HepG2 (cell line): ENCODE results near the gene PNN. TPM values are rescaled to one million over a fixed set of nuclear protein-coding genes. Genes with fewer than 3 reads are reported as not detected.
A peak's percentile ranks its signal among the peaks of the same experiment; 100 is the strongest.

Experiments
- AKAP8 ChIP-seq: sonication (generic); formaldehyde crosslinking; IDR thresholded peaks from 2 replicates; pipeline ENCODE4 v1.5.1; 2020; ENCODE audit warnings: mild to moderate bottlenecking, missing genetic modification reagents
- BORCS8-MEF2B ChIP-seq: sonication (generic); formaldehyde crosslinking; IDR thresholded peaks from 2 replicates; pipeline ENCODE4 v1.8.0; 2022; ENCODE audit warnings: mild to moderate bottlenecking, missing genetic modification reagents
- CAMTA2 ChIP-seq: sonication (generic); formaldehyde crosslinking; IDR thresholded peaks from 2 replicates; pipeline ENCODE4 v1.4.0; 2020; ENCODE audit warnings: mild to moderate bottlenecking, missing genetic modification reagents, borderline replicate concordance
- FOXA3 ChIP-seq: IDR thresholded peaks from 2 replicates; pipeline ENCODE4 v1.6.1; 2016; ENCODE audit warnings: missing genetic modification reagents, missing compliant biosample characterization
- HES4 ChIP-seq: sonication (generic); formaldehyde crosslinking; IDR thresholded peaks from 2 replicates; pipeline ENCODE4 v1.9.0; 2021; ENCODE audit warnings: mild to moderate bottlenecking, missing genetic modification reagents, borderline replicate concordance
- HIVEP1 ChIP-seq: sonication (generic); formaldehyde crosslinking; IDR thresholded peaks from 2 replicates; pipeline ENCODE4 v1.4.0; 2020; ENCODE audit warnings: mild to moderate bottlenecking, missing genetic modification reagents
- MBD4 ChIP-seq: IDR thresholded peaks from 2 replicates; pipeline ENCODE4 v1.6.1; 2012; ENCODE audit warnings: low read length, inconsistent platforms, borderline replicate concordance
- MBNL3 ChIP-seq: fragments of 250-450 bp; sonication (Bioruptor Pico); conservative IDR thresholded peaks from 2 replicates; pipeline ENCODE4 v1.8.0; 2022; ENCODE audit warnings: mild to moderate bottlenecking, inconsistent platforms
- MIER2 ChIP-seq: IDR thresholded peaks from 2 replicates; pipeline ENCODE4 v1.6.1; 2016; ENCODE audit warnings: missing biosample characterization, missing genetic modification reagents
- MIER3 ChIP-seq: IDR thresholded peaks from 2 replicates; pipeline ENCODE4 v1.6.1; 2016; ENCODE audit warnings: missing compliant biosample characterization, borderline replicate concordance
- NFE2L2 ChIP-seq: fragments of 150-350 bp; IDR thresholded peaks from 2 replicates; pipeline ENCODE4 v1.6.1; 2014; ENCODE audit warnings: low read length
- RXRB ChIP-seq: IDR thresholded peaks from 2 replicates; pipeline ENCODE4 v1.6.1; 2016; ENCODE audit warnings: borderline replicate concordance, missing genetic modification reagents, missing compliant biosample characterization
- THYN1 ChIP-seq: sonication (generic); formaldehyde crosslinking; IDR thresholded peaks from 2 replicates; pipeline ENCODE4 v1.8.1; 2023; ENCODE audit warnings: low read depth, mild to moderate bottlenecking, moderate library complexity, missing genetic modification reagents, borderline replicate concordance
- TOPORS ChIP-seq: sonication (generic); formaldehyde crosslinking; IDR thresholded peaks from 2 replicates; pipeline ENCODE4 v1.8.0; 2023; ENCODE audit warnings: mild to moderate bottlenecking, missing genetic modification reagents
- U2AF2 ChIP-seq: fragments of 200-400 bp; formaldehyde crosslinking; IDR thresholded peaks from 2 replicates; pipeline ENCODE4 v1.6.1; 2017; ENCODE audit warnings: low read depth, mild to moderate bottlenecking, low read length
- ZMYM4 ChIP-seq: sonication (generic); formaldehyde crosslinking; IDR thresholded peaks from 2 replicates; pipeline ENCODE4 v1.8.1; 2023; ENCODE audit warnings: mild to moderate bottlenecking, missing genetic modification reagents
- ZNF160 ChIP-seq: sonication (generic); formaldehyde crosslinking; IDR thresholded peaks from 2 replicates; pipeline ENCODE4 v1.8.0; 2022; ENCODE audit warnings: mild to moderate bottlenecking, inconsistent platforms, missing genetic modification reagents
- ZNF441 ChIP-seq: sonication (generic); formaldehyde crosslinking; IDR thresholded peaks from 2 replicates; pipeline ENCODE4 v1.7.0; 2021; ENCODE audit warnings: missing genetic modification reagents, borderline replicate concordance
- polyA plus RNA-seq, 8 experiments: library from polyadenylated mRNA; depleted of rRNA in 3 of 8; stranded (reverse) in 7 of 8; unstranded in 1 of 8; fragments of >200 nt; fragmentation: Illumina TruSeq in 4 of 8; extraction: Trizol in 4 of 8; gene quantifications; 2 replicates each; pipeline versions ENCODE4 v1.2.1 to v1.2.3, GENCODE V29; 2011 to 2016; ENCODE audit warnings: low read depth in 4 of 8, missing spikeins in 1 of 8, mixed read lengths in 1 of 8; ENCODE audit not compliant: insufficient read depth in 1 of 8
- total RNA-seq, 5 experiments: library from RNA; depleted of rRNA; stranded (reverse); fragments of >200 nt; fragmentation: Illumina TruSeq; extraction: Trizol; gene quantifications; 2 replicates each; pipeline ENCODE4 v1.2.3, GENCODE V29; 2016; ENCODE audit warnings: low read depth in 1 of 5
- TF ChIP-seq, protein P1 (sequence below): sonication (generic); formaldehyde crosslinking; IDR thresholded peaks from 2 replicates; pipeline ENCODE4 v1.5.0; 2020; ENCODE audit warnings: missing genetic modification reagents
- TF ChIP-seq, protein P2 (sequence below): IDR thresholded peaks from 2 replicates; pipeline ENCODE4 v1.6.1; 2012; ENCODE audit warnings: inconsistent platforms
- TF ChIP-seq, protein P3 (sequence below): sonication (generic); formaldehyde crosslinking; IDR thresholded peaks from 2 replicates; pipeline ENCODE4 v1.5.0; 2020; ENCODE audit warnings: missing genetic modification reagents
- TF ChIP-seq, protein P4 (sequence below), 2 experiments: fragments of 450-650 bp in 1 of 2; sonication (generic) in 1 of 2; formaldehyde crosslinking; IDR thresholded peaks; 2 replicates each; pipeline versions ENCODE4 v1.5.0 to v1.8.0; 2020 to 2022; ENCODE audit warnings: mild to moderate bottlenecking in 1 of 2, missing genetic modification reagents in 1 of 2
- TF ChIP-seq, protein P5 (sequence below): sonication (generic); formaldehyde crosslinking; IDR thresholded peaks from 2 replicates; pipeline ENCODE4 v1.4.0; 2020; ENCODE audit warnings: missing genetic modification reagents, mild to moderate bottlenecking, borderline replicate concordance
- TF ChIP-seq, protein P6 (sequence below), 2 experiments: sonication (generic) in 1 of 2; formaldehyde crosslinking in 1 of 2; IDR thresholded peaks; 2 replicates each; pipeline versions ENCODE4 v1.4.0 to v1.6.1; 2018 to 2020; ENCODE audit warnings: missing genetic modification reagents in 2 of 2, borderline replicate concordance in 1 of 2, low read depth in 1 of 2, mild to moderate bottlenecking in 1 of 2, missing biosample characterization in 1 of 2

PNN gene
- total and polyA plus RNA-seq, 2 of the 13 experiments (the other 11 are each of a cell fraction or from before 2014, with no cell fraction given): 58.0 to 214 TPM

DNA sequence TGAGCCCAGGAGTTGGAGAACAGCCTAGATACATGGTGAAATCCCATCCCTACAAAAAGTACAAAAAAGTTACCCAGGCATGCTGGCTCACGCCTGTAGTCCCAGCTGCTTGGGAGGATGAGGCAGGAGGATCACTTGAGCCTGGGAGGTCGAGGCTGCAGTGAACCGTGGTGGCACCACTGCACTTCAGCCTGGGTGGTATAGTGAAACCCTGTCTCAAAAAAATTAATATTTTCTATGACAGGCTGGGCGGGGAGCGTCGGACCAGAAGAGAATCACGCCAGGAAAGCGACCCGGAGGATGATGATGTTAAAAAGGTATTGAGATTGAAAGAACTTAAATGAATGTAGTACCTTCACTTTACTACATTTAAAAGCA lies 2.1 kb downstream of the PNN start (continued):
- TF ChIP-seq MBD4 (no peak), HES4 (CRISPR knock-in tag) (no peak), ZNF160 (CRISPR knock-in tag) (no peak), BORCS8-MEF2B (CRISPR knock-in tag) (no peak), MIER2 (CRISPR knock-in tag) (no peak), MIER3 (CRISPR knock-in tag) (no peak), CAMTA2 (CRISPR knock-in tag) (peak; percentile 80; the same call in 1 of the 2 replicates), FOXA3 (CRISPR knock-in tag) (no peak), U2AF2 (no peak), MBNL3 (CRISPR knock-in tag) (no peak), HIVEP1 (CRISPR knock-in tag) (peak; percentile 49; the same call in 1 of the 2 replicates), ZMYM4 (CRISPR knock-in tag) (no peak), TOPORS (no peak), NFE2L2 (no peak), THYN1 (CRISPR knock-in tag) (no peak), AKAP8 (CRISPR knock-in tag) (no peak), ZNF441 (no peak), RXRB (no peak)
- TF ChIP-seq, protein P1, sequence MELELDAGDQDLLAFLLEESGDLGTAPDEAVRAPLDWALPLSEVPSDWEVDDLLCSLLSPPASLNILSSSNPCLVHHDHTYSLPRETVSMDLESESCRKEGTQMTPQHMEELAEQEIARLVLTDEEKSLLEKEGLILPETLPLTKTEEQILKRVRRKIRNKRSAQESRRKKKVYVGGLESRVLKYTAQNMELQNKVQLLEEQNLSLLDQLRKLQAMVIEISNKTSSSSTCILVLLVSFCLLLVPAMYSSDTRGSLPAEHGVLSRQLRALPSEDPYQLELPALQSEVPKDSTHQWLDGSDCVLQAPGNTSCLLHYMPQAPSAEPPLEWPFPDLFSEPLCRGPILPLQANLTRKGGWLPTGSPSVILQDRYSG (CRISPR knock-in tag): no peak
- TF ChIP-seq, protein P2, sequence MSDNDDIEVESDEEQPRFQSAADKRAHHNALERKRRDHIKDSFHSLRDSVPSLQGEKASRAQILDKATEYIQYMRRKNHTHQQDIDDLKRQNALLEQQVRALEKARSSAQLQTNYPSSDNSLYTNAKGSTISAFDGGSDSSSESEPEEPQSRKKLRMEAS: no peak
- TF ChIP-seq, protein P3, sequence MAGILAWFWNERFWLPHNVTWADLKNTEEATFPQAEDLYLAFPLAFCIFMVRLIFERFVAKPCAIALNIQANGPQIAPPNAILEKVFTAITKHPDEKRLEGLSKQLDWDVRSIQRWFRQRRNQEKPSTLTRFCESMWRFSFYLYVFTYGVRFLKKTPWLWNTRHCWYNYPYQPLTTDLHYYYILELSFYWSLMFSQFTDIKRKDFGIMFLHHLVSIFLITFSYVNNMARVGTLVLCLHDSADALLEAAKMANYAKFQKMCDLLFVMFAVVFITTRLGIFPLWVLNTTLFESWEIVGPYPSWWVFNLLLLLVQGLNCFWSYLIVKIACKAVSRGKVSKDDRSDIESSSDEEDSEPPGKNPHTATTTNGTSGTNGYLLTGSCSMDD (CRISPR knock-in tag): no peak
- TF ChIP-seq, protein P4, sequence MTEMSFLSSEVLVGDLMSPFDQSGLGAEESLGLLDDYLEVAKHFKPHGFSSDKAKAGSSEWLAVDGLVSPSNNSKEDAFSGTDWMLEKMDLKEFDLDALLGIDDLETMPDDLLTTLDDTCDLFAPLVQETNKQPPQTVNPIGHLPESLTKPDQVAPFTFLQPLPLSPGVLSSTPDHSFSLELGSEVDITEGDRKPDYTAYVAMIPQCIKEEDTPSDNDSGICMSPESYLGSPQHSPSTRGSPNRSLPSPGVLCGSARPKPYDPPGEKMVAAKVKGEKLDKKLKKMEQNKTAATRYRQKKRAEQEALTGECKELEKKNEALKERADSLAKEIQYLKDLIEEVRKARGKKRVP (CRISPR knock-in tag; IDR thresholded peaks at IDR 0.05): no peak
- TF ChIP-seq, protein P5, sequence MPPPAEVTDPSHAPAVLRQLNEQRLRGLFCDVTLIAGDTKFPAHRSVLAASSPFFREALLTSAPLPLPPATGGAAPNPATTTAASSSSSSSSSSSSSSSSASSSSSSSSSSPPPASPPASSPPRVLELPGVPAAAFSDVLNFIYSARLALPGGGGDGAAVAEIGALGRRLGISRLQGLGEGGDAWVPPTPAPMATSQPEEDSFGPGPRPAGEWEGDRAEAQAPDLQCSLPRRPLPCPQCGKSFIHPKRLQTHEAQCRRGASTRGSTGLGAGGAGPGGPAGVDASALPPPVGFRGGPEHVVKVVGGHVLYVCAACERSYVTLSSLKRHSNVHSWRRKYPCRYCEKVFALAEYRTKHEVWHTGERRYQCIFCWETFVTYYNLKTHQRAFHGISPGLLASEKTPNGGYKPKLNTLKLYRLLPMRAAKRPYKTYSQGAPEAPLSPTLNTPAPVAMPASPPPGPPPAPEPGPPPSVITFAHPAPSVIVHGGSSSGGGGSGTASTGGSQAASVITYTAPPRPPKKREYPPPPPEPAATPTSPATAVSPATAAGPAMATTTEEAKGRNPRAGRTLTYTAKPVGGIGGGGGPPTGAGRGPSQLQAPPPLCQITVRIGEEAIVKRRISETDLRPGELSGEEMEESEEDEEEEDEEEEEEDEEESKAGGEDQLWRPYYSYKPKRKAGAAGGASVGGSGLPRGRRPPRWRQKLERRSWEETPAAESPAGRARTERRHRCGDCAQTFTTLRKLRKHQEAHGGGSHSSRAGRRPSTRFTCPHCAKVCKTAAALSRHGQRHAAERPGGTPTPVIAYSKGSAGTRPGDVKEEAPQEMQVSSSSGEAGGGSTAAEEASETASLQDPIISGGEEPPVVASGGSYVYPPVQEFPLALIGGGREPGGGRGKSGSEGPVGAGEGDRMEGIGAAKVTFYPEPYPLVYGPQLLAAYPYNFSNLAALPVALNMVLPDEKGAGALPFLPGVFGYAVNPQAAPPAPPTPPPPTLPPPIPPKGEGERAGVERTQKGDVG: no peak
- TF ChIP-seq, protein P6, sequence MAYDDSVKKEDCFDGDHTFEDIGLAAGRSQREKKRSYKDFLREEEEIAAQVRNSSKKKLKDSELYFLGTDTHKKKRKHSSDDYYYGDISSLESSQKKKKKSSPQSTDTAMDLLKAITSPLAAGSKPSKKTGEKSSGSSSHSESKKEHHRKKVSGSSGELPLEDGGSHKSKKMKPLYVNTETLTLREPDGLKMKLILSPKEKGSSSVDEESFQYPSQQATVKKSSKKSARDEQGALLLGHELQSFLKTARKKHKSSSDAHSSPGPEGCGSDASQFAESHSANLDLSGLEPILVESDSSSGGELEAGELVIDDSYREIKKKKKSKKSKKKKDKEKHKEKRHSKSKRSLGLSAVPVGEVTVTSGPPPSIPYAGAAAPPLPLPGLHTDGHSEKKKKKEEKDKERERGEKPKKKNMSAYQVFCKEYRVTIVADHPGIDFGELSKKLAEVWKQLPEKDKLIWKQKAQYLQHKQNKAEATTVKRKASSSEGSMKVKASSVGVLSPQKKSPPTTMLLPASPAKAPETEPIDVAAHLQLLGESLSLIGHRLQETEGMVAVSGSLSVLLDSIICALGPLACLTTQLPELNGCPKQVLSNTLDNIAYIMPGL (CRISPR knock-in tag; IDR thresholded peaks at IDR 0.05; ENCODE audit: borderline replicate concordance in 1 of 2, low read depth in 1 of 2): no peak
